Kidney epithelial cell (primary cell): ENCODE measurements around the gene AGGF1. TPM values are rescaled to one million over a fixed set of nuclear protein-coding genes. Genes with fewer than 3 reads are reported as not detected.

ENCODE experiments used
- DNase-seq: peaks from one replicate; pipeline ENCODE4 v3.0.0-alpha.2; 2010; ENCODE audit warnings: low read depth
- H3K27me3 ChIP-seq: 2 replicates; pipeline ENCODE4 v1.6.0; 2011; ENCODE audit warnings: low read length; ENCODE audit not compliant: control insufficient read depth, insufficient read depth
- H3K36me3 ChIP-seq: 2 replicates; pipeline ENCODE4 v1.5.1; 2011; ENCODE audit warnings: low read length; ENCODE audit not compliant: control insufficient read depth, insufficient read depth
- H3K4me3 ChIP-seq: 2 replicates; pipeline ENCODE4 v1.5.1; 2011; ENCODE audit warnings: low read depth, mild to moderate bottlenecking, control low read depth, low read length
- CTCF ChIP-seq: IDR thresholded peaks from 2 replicates; pipeline ENCODE4 v1.5.1; 2011; ENCODE audit warnings: mild to moderate bottlenecking, moderate library complexity, low read length, control low read depth, inconsistent platforms; ENCODE audit not compliant: insufficient read depth, poor library complexity, severe bottlenecking
- total RNA-seq: library from RNA; depleted of rRNA; stranded (reverse); fragments of >200 nt; gene quantifications from 2 replicates; pipeline ENCODE4 v1.2.3, GENCODE V29; 2015

AGGF1 gene
- total RNA-seq, 1 donor from 2014 or later = 20.9 TPM

GRCh38 chr5:77031891-77032290 lies 1.7 kb downstream of the AGGF1 start:
- no peak for TF ChIP-seq CTCF
- Histone ChIP-seq H3K4me3 (no peak overlapping the region), H3K27me3 (no peaks in the 10 kb centered on the region), H3K36me3 (no peaks in the 10 kb centered on the region)
- no peak for DNase-seq

GRCh38 chr5:77032635-77033034 lies 2.4 kb downstream of the AGGF1 start:
- no peak for TF ChIP-seq CTCF
- no peaks in the 10 kb centered on the region for H3K27me3 ChIP-seq
- no peak overlapping the region for H3K4me3 ChIP-seq
- H3K36me3 ChIP-seq = no peaks in the 10 kb centered on the region
- no peak for DNase-seq

GRCh38 chr5:77033338-77033737 lies 3.1 kb downstream of the AGGF1 start:
- H3K36me3 ChIP-seq = no peaks in the 10 kb centered on the region
- H3K4me3 ChIP-seq = no peak overlapping the region
- no peak for DNase-seq
- no peaks in the 10 kb centered on the region for H3K27me3 ChIP-seq
- no peak for TF ChIP-seq CTCF

GRCh38 chr5:77035950-77036349 lies 5.7 kb downstream of the AGGF1 start:
- no peak for TF ChIP-seq CTCF
- Histone ChIP-seq H3K4me3 (no peak overlapping the region), H3K27me3 (no peaks in the 10 kb centered on the region), H3K36me3 (no peaks in the 10 kb centered on the region)
- DNase-seq = no peak

GRCh38 chr5:77046416-77047073 lies 16.3 kb downstream of the AGGF1 start:
- no peak for DNase-seq
- TF ChIP-seq CTCF = no peak
- Histone ChIP-seq H3K4me3 (no peak overlapping the region), H3K36me3 (no peaks in the 10 kb centered on the region), H3K27me3 (no peaks in the 10 kb centered on the region)

- Histone ChIP-seq H3K27me3 (no peaks in the 10 kb centered on the region), H3K4me3 (no peak overlapping the region), H3K36me3 (no peaks in the 10 kb centered on the region)
- no peak for DNase-seq
- TF ChIP-seq CTCF = no peak
These were observed 33.8 kb downstream of the AGGF1 start for GRCh38 chr5:77064040-77064439.
